WI38 (cell line): ENCODE measurements around the gene BMPER.

Experiments used
- H3K4me3 ChIP-seq: 2 replicates; pipeline ENCODE4 v1.5.1; 2011; ENCODE audit warnings: low read depth, mild to moderate bottlenecking, control low read depth, low read length
- TF ChIP-seq, protein P1 (sequence below): IDR thresholded peaks from 2 replicates; pipeline ENCODE4 v1.5.1; 2012; ENCODE audit warnings: low read depth, mild to moderate bottlenecking, control low read depth, low read length

Gene BMPER

DNA sequence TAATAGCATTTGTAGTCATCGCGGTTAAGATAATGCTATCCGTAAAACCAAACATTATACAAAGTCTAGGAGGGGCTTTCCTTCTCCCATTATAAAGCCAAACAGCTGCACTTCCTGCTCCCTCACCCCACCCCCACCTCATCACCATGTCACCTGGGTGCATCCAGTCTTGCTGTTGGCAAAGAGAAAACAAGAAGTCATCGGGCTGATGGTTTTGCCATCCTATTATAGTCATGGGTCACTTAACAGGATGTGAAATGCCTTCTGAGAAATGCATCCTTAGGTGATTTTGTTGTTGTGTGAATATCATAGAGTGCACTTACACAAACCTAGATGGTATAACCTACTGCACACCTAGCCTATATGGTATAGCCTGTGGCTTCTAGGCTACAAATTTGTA is 157.0 kb downstream of the BMPER start:
- no peak overlapping the region for H3K4me3 ChIP-seq
- TF ChIP-seq, protein P1, sequence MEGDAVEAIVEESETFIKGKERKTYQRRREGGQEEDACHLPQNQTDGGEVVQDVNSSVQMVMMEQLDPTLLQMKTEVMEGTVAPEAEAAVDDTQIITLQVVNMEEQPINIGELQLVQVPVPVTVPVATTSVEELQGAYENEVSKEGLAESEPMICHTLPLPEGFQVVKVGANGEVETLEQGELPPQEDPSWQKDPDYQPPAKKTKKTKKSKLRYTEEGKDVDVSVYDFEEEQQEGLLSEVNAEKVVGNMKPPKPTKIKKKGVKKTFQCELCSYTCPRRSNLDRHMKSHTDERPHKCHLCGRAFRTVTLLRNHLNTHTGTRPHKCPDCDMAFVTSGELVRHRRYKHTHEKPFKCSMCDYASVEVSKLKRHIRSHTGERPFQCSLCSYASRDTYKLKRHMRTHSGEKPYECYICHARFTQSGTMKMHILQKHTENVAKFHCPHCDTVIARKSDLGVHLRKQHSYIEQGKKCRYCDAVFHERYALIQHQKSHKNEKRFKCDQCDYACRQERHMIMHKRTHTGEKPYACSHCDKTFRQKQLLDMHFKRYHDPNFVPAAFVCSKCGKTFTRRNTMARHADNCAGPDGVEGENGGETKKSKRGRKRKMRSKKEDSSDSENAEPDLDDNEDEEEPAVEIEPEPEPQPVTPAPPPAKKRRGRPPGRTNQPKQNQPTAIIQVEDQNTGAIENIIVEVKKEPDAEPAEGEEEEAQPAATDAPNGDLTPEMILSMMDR, result no peak

DNA sequence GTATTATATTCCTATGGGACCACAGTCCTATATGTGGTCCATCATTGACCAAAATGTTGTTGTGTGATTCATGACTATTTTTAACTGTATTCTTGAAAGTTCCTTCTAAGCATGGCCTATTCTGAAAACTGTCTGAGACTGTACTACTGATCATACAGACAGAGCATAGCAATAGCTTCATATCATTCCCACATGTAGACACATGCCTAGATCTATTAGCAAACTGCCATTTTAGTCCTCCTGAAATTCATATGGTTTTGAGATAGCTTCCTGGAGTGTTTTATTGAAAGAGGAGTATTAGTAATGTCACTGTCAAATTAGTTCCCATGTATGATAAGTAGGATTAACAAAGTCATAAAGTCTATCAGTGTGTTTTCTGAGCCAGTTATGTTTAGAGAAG is 157.5 kb downstream of the BMPER start:
- TF ChIP-seq, protein P1, result no peak
- no peak overlapping the region for H3K4me3 ChIP-seq

GRCh38 chr7:34064519-34065158 is 159.3 kb downstream of the BMPER start:
- H3K4me3 ChIP-seq, result no peak overlapping the region
- TF ChIP-seq, protein P1, result no peak

DNA sequence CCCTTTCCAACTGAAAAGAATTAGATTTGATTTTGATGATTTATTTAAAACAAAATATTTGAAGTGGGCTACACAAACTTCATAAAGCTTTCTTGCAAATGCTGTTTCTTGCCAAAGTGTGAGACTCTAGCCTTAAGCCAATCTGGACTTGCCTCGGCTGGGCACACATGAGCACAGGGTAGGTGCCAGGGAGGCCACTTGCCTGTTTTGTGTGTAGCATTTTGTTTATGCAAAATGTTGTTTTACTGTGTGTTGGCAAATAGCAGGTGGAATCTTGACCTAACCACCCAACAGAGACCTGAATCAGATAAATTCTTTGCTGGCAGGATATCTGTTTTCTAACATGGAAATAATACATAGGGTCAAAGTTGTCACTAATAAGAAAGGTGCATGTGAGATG is 161.1 kb downstream of the BMPER start:
- H3K4me3 ChIP-seq, result no peak overlapping the region

DNA sequence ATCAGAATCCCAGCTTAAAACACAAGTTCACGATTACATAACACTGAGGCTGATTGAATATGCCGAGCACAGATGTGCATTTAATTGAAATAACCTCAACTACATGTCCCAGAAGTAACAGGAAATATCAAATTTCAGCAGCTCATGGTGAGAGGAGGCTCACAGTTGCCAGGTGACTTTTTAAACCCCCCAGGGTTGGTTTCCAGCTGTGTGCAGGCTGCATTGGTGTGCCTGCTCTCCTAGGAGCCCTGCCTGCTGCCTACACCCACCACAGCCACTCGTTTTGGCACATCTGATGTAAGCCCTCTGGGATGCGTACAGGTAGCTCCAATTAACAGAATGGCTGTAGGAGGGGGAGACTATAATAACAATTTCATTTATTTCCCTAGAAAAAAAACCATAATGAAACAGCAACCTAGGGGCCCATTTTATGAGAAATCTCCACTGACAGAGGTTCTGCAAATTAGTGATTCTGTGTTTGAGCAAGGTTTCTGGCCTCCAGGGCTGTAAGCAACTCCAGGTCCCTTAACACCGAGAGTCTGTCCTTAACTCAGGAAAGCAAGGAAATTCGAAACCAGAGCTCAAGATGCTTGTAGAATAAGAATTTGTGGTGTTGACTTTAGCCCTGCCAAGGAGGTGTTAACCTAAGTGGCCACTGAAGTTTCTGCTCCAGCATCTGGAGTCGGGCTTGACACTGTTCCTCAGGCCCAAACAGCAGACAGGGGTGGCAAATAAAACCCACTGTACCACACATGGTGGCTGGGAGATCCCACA is 161.9 kb downstream of the BMPER start:
- H3K4me3 ChIP-seq, result no peak overlapping the region
- TF ChIP-seq, protein P1, result no peak

More for the DNA sequence above, 161.1 kb downstream of the BMPER start:
- TF ChIP-seq, protein P1, result no peak

GRCh38 chr7:34069676-34070075 is 164.3 kb downstream of the BMPER start:
- H3K4me3 ChIP-seq, result no peak overlapping the region
- TF ChIP-seq, protein P1, result no peak
